ENCODE results near the gene PLXNA4. TPM values are rescaled to one million over a fixed set of nuclear protein-coding genes. Genes with fewer than 3 reads are reported as not detected.

The PLXNA4 gene
- total RNA-seq, 1 donor from 2014 or later = 13.6 TPM

DNA sequence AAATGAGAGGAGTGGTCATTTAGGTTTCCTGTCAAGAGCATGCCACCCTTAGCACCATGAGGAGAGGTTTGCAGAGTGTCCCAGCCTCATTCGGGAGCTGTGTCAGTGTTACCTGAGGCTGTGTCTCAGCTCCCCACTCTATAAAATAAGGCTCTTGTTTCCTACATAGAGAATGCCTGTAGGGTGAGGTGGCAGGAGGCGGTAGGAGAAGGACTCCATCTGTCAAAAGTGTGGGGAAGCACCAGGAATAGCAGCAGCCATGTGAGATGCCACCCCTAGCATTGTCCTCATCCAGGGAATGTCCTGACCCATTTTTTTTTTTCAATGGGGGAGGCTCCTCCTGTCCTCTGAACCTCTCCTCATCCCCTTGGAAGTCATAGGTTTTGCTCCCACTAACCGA, 451.2 kb downstream of the PLXNA4 start:
- H3K9me3 Mint-ChIP-seq = peaks cover 6% of the 10 kb centered on the region
- no peak overlapping the region for H3K4me3 Mint-ChIP-seq
- no peak for DNase-seq (ENCODE audit: extremely low spot score, unreplicated experiment)
- peaks cover 16% of the 10 kb centered on the region for H3K27me3 Mint-ChIP-seq
- TF ChIP-seq, protein P1, sequence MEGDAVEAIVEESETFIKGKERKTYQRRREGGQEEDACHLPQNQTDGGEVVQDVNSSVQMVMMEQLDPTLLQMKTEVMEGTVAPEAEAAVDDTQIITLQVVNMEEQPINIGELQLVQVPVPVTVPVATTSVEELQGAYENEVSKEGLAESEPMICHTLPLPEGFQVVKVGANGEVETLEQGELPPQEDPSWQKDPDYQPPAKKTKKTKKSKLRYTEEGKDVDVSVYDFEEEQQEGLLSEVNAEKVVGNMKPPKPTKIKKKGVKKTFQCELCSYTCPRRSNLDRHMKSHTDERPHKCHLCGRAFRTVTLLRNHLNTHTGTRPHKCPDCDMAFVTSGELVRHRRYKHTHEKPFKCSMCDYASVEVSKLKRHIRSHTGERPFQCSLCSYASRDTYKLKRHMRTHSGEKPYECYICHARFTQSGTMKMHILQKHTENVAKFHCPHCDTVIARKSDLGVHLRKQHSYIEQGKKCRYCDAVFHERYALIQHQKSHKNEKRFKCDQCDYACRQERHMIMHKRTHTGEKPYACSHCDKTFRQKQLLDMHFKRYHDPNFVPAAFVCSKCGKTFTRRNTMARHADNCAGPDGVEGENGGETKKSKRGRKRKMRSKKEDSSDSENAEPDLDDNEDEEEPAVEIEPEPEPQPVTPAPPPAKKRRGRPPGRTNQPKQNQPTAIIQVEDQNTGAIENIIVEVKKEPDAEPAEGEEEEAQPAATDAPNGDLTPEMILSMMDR (conservative IDR thresholded peaks at IDR 0.05) = no peak
- no peaks in the 10 kb centered on the region for H3K36me3 Mint-ChIP-seq
- no peaks in the 10 kb centered on the region for H3K4me1 Mint-ChIP-seq (ENCODE audit: unreplicated experiment)
- H3K27ac Mint-ChIP-seq = no peak overlapping the region

GRCh38 chr7:132124575-132124974, 451.7 kb downstream of the PLXNA4 start:
- DNase-seq (ENCODE audit: extremely low spot score, unreplicated experiment) = no peak
- Mint-ChIP-seq H3K9me3 (peaks cover 6% of the 10 kb centered on the region), H3K36me3 (no peaks in the 10 kb centered on the region), H3K27me3 (peaks cover 16% of the 10 kb centered on the region), H3K4me3 (no peak overlapping the region), H3K27ac (no peak overlapping the region), H3K4me1 (ENCODE audit: unreplicated experiment) (no peaks in the 10 kb centered on the region)
- TF ChIP-seq, protein P1 (conservative IDR thresholded peaks at IDR 0.05) = no peak

DNA sequence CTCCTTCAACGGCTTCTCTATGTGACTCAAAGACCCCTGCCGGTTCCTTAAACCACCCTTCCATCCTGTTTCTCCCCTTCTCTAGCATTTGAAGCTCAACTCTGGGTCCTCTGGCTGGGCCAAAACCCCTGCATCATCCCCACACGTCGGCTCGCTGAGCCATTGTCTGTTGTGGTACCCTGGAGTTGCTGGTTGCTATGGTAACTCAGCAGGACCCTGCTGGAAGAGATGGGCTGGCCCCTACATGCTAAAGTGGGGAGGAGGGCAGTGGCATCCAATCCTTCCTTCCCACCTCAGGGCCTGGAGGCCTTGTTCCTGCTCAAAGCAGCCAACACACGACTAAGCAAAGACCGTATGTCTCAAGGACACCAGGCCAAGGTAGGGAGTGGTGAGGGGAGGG, 452.5 kb downstream of the PLXNA4 start:
- DNase-seq (ENCODE audit: extremely low spot score, unreplicated experiment) = no peak
- H3K4me3 Mint-ChIP-seq = no peak overlapping the region
- peaks cover 16% of the 10 kb centered on the region for H3K27me3 Mint-ChIP-seq
- peaks cover 6% of the 10 kb centered on the region for H3K9me3 Mint-ChIP-seq
- TF ChIP-seq, protein P1 (conservative IDR thresholded peaks at IDR 0.05) = no peak
- H3K36me3 Mint-ChIP-seq = no peaks in the 10 kb centered on the region
- H3K4me1 Mint-ChIP-seq (ENCODE audit: unreplicated experiment) = no peaks in the 10 kb centered on the region
- H3K27ac Mint-ChIP-seq = no peak overlapping the region

GRCh38 chr7:132122901-132123300, 453.4 kb downstream of the PLXNA4 start:
- Mint-ChIP-seq H3K4me1 (ENCODE audit: unreplicated experiment) (no peaks in the 10 kb centered on the region), H3K4me3 (no peak overlapping the region), H3K36me3 (no peaks in the 10 kb centered on the region), H3K27me3 (peaks cover 20% of the 10 kb centered on the region), H3K27ac (no peak overlapping the region), H3K9me3 (peaks cover under 1% of the 10 kb centered on the region)
- TF ChIP-seq, protein P1 (conservative IDR thresholded peaks at IDR 0.05) = no peak
- no peak for DNase-seq (ENCODE audit: extremely low spot score, unreplicated experiment)

- Mint-ChIP-seq H3K36me3 (no peaks in the 10 kb centered on the region), H3K27ac (no peak overlapping the region), H3K4me1 (ENCODE audit: unreplicated experiment) (no peaks in the 10 kb centered on the region), H3K4me3 (no peak overlapping the region), H3K9me3 (no peaks in the 10 kb centered on the region), H3K27me3 (peaks cover 20% of the 10 kb centered on the region)
- DNase-seq (ENCODE audit: extremely low spot score, unreplicated experiment) = no peak
- TF ChIP-seq, protein P1 (conservative IDR thresholded peaks at IDR 0.05) = no peak
Observed at GRCh38 chr7:132121987-132122386, 454.3 kb downstream of the PLXNA4 start.

- Mint-ChIP-seq H3K36me3 (no peaks in the 10 kb centered on the region), H3K4me3 (no peak overlapping the region), H3K4me1 (ENCODE audit: unreplicated experiment) (peaks cover 8% of the 10 kb centered on the region), H3K27ac (no peak overlapping the region), H3K9me3 (no peaks in the 10 kb centered on the region), H3K27me3 (peaks cover 4% of the 10 kb centered on the region)
- TF ChIP-seq, protein P1 (conservative IDR thresholded peaks at IDR 0.05) = no peak
- no peak for DNase-seq (ENCODE audit: extremely low spot score, unreplicated experiment)
Observed at GRCh38 chr7:132118641-132119040, 457.6 kb downstream of the PLXNA4 start.

All from type B pancreatic cell (in vitro differentiated cells).